Retinal pigment epithelial cell (primary cell): ENCODE data around the gene ITFG1.
"Not testable (repeated sequence)": the region's sequence is repeated elsewhere in the genome, so short reads cannot be mapped to it uniquely, and the experiment has no call there.

Source experiments
- DNase-seq: peaks from one replicate; pipeline ENCODE4 v3.0.0-alpha.2; 2010; ENCODE audit warnings: low read depth
- H3K4me3 ChIP-seq: 2 replicates; pipeline ENCODE4 v1.5.1; 2011; ENCODE audit warnings: mild to moderate bottlenecking, low read length, control low read depth, moderate library complexity
- TF ChIP-seq, protein P1 (sequence below): conservative IDR thresholded peaks from 2 replicates; pipeline ENCODE4 v1.5.1; 2011; ENCODE audit warnings: low read depth, low read length, control low read depth, inconsistent platforms

ITFG1 gene

DNA sequence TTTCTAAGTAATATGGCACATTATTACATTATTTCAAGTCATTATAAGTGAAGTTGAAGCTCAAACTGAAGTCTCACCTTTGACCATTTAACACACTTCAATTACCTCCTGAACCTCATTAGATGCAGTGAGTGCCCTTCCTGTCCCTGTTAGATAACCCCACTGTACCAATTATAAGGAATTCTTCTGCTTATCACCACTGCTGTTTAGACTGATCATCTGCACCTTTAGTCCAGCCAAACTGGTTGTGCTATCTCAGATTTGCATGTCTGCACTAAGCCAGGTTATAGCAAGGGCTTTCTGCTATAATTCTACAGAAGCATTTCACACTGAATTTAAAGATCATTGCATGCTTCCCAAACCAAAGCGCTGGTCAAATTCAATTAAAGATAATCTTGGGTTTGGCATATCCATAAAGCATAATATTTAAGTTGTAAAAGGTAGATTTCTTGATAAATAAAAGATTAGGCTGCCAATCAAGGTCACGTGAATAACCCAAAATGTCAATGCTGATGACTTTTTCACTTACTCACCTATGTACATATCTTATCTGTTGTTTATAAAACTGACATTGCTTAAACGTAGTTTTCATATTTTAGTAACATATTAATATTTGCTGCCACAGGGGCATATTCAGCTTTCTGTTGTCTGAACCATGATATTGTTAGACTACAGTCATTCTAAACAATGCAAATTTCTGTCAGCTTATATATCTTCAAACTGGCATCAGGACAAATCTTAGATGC is 11.9 kb downstream of the ITFG1 start:
- TF ChIP-seq, protein P1, sequence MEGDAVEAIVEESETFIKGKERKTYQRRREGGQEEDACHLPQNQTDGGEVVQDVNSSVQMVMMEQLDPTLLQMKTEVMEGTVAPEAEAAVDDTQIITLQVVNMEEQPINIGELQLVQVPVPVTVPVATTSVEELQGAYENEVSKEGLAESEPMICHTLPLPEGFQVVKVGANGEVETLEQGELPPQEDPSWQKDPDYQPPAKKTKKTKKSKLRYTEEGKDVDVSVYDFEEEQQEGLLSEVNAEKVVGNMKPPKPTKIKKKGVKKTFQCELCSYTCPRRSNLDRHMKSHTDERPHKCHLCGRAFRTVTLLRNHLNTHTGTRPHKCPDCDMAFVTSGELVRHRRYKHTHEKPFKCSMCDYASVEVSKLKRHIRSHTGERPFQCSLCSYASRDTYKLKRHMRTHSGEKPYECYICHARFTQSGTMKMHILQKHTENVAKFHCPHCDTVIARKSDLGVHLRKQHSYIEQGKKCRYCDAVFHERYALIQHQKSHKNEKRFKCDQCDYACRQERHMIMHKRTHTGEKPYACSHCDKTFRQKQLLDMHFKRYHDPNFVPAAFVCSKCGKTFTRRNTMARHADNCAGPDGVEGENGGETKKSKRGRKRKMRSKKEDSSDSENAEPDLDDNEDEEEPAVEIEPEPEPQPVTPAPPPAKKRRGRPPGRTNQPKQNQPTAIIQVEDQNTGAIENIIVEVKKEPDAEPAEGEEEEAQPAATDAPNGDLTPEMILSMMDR = no peak
- H3K4me3 ChIP-seq = no peak overlapping the region
- no peak for DNase-seq

DNA sequence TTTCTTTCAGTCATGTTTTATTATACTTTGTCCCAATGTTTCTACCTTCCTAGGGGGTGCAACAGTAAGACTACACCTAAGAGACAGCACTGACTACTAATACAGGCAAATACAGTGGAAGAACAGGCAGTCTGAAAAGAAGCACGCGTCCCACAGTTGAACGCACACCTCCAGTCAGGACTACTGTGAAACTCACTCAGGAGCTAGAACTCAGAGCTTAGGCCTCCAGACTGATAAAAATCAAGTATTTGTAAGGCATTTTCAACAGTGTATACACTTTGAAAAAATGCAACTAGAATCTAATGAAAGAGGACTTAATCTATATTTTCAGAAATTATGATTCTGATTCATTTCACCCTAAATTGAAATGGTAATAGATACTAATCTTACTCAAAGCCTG is 14.4 kb downstream of the ITFG1 start:
- TF ChIP-seq, protein P1 = no peak

DNA sequence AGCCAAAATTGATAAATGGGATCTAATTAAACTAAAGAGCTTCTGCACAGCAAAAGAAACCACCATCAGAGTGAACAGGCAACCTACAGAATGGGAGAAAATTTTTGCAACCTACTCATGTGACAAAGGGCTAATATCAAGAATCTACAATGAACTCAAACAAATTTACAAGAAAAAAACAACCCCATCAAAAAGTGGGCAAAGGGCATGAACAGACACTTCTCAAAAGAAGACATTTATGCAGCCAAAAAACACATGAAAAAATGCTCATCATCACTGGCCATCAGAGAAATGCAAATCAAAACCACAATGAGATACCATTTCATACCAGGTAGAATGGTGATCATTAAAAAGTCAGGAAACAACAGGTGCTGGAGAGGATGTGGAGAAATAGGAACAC is 18.0 kb downstream of the ITFG1 start:
- not testable (repeated sequence) for DNase-seq, H3K4me3 ChIP-seq

More for the DNA sequence above, 14.4 kb downstream of the ITFG1 start:
- DNase-seq = no peak
- H3K4me3 ChIP-seq = no peak overlapping the region

DNA sequence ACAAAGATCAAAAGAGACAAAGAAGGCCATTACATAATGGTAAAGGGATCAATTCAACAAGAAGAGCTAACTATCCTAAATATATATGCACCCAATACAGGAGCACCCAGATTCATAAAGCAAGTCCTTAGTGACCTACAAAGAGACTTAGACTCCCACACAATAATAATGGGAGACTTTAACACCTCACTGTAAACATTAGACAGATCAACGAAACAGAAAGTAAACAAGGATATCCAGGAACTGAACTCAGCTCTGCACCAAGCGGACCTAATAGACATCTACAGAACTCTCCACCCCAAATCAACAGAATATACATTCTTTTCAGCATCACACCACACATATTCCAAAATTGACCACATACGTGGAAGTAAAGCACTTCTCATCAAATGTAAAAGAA is 20.8 kb downstream of the ITFG1 start:
- not testable (repeated sequence) for H3K4me3 ChIP-seq, DNase-seq

- H3K4me3 ChIP-seq, DNase-seq: not testable (repeated sequence)
Measured at GRCh38 chr16:47434274-47434673, 26.6 kb downstream of the ITFG1 start.

DNA sequence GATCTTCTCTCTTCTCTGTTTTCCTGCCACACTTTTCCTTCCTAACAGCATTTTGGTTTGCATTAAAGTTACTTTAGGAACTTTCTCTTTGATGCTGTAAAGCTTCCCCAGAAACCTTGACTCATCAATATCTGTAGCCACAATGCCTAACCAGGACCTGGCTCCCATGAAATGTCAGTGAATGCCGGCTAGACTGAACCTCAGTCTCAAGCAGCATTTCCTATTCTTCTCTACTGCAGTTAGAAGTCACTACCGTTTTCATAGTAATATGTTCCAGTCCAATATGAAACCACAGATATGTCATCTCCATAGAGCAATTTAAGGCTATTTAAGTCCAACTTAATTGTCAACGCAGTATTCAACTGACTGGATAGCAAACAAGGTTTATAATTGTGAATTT is 28.9 kb downstream of the ITFG1 start:
- H3K4me3 ChIP-seq = no peak overlapping the region
- no peak for DNase-seq
- TF ChIP-seq, protein P1 = no peak

DNA sequence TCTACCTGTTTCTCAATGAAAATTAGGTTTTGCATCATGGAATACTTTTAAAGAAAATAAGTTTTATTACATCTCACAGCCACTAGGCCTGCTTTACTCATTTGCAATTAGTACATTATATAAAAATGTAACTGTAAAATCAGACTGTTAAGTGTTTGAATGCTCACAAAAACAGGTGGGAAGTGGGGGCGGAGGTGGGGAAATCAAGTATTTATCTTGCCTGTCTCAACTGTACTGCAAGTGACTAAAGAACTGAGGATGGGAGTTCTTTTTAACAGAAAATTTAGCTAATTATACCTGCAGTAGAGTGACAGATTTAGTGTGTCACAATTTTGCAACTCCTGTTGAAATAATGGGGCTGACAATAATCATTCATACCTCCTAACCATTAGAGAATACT is 34.1 kb downstream of the ITFG1 start:
- TF ChIP-seq, protein P1 = no peak
- no peak overlapping the region for H3K4me3 ChIP-seq
- DNase-seq = no peak

DNA sequence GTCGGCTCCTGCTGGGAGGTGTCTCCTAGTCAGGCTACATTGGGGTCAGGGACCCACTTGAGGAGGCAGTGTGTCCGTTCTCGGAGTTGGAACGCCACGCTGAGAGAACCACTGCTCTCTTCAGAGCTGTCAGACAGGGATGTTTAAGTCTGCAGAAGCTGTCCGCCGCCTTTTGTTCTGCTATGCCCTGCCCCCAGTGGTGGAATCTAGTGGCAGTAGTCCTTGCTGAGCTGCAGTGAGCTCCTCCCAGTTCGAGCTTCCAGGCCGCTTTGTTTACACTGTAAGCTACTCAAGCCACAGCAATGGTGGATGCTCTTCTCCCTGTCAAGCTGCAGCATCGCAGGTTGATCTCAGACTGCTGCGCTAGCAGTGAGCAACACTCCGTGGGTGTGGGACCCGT is 36.0 kb downstream of the ITFG1 start:
- DNase-seq = no peak
- TF ChIP-seq, protein P1 = no peak
- H3K4me3 ChIP-seq = no peak overlapping the region

- TF ChIP-seq, protein P1 = no peak
- DNase-seq = no peak
- H3K4me3 ChIP-seq = no peak overlapping the region
Measured at GRCh38 chr16:47416869-47417268, 44.0 kb downstream of the ITFG1 start.
